HG02973 (cell line): ENCODE results near the gene EED.

Experiments
- ATAC-seq: cut with Tn5 transposase; IDR thresholded peaks from one replicate; pipeline ENCODE4 v1.9.1; 2021; ENCODE audit warnings: moderate library complexity; ENCODE audit not compliant: unreplicated experiment

The EED gene, protein sequence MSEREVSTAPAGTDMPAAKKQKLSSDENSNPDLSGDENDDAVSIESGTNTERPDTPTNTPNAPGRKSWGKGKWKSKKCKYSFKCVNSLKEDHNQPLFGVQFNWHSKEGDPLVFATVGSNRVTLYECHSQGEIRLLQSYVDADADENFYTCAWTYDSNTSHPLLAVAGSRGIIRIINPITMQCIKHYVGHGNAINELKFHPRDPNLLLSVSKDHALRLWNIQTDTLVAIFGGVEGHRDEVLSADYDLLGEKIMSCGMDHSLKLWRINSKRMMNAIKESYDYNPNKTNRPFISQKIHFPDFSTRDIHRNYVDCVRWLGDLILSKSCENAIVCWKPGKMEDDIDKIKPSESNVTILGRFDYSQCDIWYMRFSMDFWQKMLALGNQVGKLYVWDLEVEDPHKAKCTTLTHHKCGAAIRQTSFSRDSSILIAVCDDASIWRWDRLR

DNA sequence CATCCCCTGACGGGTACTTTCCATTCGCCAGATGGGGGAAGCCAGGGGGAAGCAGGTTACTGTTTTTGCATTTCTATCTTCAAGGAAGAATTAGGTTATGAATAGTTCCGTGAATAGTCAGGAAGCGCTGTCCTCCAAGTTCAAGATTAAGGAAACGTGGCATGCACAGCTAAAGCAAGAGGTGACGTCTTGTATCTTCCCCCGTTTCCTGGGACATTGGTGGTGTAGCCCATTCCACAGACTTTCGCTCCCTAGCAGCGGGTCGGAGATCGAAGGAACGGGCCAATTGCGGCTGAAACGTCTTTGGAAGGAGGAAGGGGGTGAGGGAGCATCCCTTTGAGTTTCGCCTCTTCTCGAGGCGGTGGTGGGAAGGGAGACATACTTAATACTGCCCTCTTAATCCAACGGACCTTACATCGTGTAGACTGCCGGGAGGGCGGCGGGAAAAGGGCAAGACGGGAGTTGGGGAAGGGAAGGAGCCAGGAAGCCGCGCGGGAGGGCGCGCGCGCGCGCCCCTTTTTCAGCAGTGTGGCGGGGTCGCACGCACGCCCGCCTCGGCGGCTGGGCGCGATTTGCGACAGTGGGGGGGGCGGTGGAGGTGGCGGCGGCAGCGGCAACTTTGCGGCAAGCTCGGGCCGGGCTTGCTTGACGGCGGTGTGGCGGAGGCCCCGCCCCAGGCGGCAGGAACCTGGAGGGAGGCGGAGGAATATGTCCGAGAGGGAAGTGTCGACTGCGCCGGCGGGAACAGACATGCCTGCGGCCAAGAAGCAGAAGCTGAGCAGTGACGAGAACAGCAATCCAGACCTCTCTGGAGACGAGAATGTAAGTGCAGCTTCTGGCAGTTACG, at the start of gene EED:
Gene EED, plus strand, starts transcription at position 232 of the 847 bp plus-strand sequence. Its CDS starts 477 bp downstream, at position 709.
- peak; percentile 66 for ATAC-seq

DNA sequence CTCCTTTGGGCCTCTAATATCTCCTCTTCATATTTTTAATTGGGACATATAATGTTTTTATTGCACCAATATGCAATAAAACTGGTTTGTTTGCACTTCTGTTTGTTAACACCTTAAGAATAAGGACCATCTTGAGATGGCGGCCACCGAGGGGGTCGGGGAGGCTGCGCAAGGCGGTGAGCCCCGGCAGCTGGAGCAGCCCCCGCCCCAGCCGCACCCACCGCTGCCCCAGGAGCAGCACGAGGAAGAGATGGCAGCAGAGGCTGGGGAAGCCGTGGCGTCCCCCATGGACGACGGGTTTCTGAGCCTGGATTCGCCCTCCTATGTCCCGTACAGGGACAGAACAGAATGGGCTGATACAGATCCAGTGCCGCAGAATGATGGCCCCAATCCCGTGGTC, 49.6 kb upstream of the EED start:
- ATAC-seq, result no peak

DNA sequence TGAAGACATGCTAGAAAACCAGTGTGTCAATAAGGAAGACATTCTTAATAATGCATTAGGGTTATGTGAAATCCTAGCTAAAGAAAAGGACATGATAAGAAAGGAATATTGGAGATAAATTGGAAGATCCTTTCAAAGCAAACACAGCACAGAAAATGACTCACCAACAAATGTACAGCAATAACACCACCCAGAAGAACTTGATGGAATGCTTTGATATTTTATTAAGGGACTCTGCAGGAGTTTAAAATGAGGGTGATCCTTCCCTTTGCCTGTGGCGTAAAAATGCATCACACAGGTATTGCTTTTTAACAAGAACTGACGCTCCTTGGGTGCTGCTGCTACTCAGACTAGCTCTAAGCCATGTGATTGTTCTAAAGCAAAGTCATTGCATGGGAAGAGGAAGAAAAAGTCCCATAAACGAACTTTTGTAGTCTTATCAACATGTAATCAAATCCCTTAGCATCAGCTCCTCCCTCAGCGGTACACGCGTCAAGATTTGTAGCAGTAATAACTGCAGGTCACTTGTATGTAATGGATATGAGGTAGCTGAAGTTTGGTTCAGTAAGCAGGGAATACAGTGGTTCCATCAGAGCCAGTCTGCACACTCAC, 48.4 kb upstream of the EED start:
- ATAC-seq, result no peak

DNA sequence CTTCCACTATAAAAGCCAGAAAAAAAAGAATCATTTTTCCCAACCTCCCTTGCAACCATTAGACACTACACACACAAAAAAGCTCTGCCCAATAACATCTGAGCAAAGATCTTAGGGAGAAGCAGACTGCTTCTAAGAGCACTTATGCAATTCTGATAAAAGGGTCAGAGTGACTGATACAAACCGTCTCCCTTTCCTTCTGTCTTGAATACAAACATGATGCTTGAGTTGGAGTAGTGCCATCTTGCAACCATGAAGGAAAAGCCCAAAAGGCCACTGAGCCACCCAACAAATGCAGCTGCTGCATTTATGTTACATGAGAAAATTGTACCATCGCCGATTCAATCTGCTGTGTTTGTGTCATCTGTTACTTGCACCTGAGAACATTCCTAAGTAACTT, 47.6 kb upstream of the EED start:
- no peak for ATAC-seq

DNA sequence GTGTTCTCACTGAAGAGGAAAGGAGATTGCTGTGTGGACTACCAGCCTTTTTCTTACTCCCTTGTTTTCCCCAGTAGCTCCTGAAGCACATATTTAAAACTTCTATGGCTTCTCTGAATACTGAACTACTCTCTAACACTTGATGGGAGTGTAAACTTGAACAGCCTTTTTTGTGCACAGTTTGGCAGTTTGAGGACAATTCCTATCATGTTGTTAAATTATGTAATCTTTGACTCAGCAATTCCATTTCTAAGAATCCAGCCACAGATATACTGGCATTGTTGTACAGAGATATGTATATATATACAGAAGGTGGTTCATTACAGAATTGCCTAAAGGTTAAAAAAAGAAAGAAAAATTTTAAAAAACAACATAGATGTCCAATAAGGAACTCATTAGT, 47.1 kb upstream of the EED start:
- no peak for ATAC-seq

DNA sequence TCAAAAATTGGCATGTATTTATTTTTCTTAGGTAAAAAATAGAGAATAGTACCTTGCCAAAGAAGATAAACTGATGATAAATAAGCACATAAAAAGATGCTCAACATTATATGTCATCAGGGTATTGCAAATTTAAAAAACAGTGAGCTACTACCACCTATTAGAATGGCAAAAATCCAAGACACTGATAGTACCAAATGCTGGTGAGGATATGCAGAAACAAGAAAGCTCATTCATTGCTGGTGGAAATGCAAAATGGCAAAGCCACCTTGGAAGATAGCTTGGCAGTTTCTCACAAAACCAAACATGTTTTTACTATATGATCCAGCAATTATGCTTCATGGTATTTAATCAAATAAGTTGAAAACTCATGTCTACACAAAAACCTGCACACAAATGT, 46.4 kb upstream of the EED start:
- ATAC-seq, result no peak

DNA sequence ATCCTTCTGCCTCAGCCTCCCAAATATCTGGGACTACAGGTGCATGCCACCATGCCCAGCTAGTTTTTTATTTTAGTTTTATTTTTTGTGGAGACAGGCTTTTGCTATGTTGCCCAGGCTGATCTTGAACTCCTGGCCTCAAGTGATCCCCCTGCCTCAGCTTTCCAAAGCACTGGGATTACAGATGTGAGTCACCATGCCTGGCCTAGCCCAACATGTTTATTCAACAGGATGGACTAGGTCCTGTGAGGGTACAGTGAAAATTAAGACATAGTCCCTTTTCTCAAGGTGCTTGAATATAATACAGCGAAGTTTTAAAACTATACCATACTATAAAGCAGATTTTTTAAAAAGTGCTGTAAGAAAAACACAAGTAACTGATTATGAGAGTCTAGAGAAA, 45.2 kb upstream of the EED start:
- ATAC-seq, result no peak

DNA sequence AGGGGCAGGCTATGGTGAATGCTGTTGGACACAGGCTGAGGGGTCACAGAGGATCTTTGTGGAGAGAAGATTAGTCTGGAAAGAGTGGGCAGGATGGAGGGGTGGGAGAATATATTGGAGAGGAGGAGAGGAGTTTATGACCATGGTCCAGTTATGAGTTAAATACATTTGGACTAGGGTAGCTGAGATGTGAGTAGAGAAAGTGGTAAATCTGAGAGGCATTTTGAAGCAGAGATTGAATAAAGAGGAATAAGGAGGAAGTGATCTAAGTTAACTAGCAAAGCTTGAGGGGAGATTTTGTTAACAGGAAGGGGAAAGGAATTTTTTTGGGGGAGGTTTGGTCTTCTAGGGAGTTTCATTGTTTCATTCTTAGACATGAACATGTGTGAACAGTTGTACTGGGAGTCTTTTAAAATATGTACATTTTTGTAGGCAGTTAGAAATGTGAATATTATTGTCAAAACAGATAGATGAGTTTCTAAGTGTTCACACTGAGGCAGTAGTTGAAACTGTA, 43.1 kb upstream of the EED start:
- no peak for ATAC-seq

DNA sequence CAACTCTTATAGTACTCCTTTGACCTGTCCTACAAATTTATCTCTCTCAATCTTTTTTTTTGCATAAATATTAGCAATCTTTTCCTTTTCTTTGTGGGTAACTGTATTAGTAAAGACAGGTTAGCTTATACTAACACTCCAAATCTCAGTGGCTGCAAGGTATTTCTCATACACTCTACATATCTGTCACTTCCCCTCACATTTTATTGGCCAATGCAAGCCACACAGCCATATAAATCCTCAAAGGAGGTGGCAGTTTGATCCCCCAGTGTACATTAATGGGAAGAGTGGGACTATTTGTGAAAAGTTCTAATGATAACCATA, 42.6 kb upstream of the EED start:
- peak; percentile 64 for ATAC-seq

DNA sequence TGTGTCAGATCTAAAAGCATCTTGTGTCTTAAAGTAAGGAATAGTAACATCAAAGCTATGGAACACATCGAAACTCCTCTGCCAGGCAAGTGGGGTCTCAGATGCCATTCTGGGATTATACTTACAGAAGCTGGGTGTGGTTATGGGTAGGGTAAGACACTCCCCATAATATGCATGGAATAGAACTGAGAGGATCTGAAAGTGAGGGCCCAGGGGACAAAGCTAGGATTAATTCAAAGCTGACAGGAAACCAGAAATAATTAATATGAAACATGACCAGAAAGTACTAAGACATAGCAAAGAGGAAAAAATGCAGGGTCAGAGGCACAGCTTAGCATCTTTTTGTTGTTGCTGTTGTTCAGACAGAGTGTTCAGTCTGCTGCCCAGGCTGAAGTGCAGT, 40.2 kb upstream of the EED start:
- no peak for ATAC-seq

DNA sequence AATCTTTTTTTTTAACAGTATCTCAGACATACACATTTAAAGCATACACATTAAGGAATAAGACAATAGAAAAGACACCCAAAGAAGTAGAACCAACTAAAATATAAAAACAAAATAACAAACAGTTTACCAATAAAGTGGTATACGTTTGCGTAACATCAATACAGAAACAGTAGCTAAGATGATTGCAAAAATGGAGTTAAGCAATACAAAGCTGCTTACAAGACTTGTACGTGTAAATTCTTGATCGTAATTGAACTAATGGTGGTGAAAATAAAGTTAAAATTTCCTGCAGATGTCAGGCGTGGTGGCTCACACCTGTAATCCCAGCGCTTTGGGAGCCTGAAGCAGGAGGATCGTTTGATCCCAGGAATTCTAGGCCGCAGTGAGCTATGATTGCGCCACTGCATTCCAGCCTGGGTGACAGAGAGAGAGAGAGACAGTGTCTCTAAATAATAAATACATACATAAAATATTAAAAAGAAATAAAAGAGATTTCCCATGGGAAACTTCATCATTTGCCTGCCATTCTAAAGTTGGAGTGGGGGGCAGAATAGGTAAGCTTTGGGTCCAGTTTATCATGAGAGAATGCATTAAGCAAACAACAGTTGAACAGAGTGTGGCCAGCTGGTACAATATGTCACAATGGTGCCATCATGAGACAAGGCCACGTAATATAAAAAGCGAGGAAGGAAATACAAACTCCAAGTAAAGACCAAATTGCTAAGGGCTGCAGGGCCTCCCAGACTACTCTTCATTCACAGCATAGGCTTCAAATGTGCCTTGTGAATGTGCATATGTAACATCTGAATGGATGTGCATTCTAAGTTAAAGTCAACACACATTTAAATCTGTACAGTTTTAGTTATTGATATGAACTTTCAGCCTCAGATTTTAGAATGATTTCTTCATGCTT, 38.9 kb upstream of the EED start:
- no peak for ATAC-seq

DNA sequence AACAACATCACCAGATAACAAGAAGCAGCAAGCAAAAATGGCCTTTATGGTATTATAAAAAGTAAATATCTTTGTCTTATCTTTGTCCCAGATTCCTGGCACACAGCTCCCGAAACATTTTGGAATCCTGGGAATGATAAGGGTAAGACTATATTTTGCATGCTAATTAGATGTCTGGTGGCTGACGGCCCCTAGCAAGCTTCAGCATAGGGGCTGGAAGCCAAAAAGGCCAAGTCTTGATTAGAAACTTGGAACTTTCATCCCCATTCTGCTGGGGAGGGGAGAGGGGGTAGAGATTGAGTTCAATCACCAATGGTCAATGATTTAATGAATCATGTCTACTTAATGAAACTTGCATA, 38.2 kb upstream of the EED start:
- ATAC-seq, result no peak

DNA sequence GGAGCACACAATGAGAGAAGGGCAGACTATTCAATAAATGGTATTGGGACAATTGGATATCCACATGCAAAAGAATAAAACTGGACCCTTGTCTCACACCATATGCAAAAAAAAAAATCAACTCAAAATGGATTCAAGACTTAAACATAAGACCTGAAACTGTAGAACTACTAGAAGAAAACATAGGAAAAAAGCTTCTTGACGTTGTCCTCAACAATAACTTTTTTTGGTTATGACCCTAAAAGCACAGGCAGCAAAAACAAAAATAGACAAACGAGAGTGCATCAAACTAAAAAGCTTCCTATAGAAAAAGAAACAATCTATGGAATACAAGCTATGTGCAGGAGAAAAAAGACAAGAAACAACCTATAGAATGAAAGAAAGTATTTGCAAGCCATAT, 37.1 kb upstream of the EED start:
- ATAC-seq, result no peak

DNA sequence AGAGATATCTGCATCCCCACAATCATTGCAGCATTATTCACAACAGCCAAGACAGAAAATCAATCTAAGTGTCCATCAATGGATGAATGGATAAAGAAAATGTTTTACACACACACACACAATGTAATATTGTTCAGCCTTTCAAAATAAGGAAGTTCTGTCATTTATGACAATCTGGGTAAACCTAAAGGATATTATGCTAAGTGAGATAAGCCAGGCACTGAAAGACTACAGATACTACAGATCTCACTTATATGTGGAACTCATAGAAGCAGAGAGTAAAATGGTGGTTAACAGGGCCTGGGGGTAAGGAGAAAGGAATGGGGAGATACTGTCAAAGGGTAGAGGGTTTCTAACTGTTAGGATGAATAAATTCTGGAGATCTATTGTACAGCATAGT, 36.0 kb upstream of the EED start:
- no peak for ATAC-seq

DNA sequence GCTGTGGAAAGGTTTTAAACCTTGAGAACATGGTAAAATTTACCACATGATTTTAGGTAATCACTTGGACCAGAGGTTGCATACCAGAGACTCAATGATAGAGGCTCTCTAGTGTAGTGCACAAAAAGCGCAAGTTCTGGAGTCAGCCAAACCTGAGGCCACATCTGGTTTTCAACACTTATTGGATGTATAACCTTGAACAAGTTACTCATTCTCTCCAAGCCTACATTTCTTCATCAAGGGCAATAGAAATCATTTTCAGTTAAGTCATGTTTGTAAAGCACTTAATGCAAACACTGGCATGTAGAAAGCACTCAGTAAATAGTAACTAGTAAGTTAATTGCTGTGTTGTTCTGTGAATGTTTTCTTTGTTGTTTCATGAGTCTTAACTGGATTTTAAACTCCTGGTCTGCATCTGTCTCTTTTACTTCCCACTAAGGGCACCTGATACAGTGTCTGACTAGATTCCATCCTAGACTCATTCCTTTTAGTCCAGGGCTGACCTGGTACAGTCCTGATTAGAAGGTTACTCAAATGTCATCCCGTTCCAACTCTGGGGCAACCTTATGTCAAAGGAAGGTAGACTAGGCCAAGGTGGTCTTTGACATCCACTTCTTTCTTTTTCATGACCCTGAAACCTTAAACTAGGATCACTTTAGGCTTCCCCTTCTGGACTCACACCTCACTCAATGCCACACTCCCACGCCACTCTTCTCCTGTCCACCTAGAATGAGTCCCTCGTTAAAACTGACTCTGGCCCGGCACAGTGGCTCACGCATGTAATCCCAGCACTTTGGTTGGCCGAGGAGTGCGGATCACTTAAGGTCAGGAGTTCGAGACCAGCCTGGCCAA, 34.5 kb upstream of the EED start:
- ATAC-seq, result no peak

DNA sequence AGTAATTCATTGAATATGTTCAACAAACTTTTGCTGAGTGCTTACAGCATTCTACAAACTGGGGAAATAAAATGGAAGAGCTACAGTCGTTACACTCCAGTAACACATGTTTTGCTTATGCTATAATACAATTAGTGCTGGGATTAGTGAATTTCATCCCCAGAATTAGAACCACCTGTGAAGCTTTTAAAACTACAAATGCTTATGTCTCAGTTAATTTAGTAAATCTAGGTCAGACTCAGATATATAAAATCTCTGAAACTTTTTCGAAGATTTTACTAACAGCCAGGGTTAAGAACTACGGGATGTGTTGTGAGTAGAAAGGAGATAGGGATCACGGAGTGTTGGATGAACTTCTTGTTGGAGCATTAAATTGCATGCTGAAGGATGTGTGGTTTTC, 33.7 kb upstream of the EED start:
- ATAC-seq, result no peak

DNA sequence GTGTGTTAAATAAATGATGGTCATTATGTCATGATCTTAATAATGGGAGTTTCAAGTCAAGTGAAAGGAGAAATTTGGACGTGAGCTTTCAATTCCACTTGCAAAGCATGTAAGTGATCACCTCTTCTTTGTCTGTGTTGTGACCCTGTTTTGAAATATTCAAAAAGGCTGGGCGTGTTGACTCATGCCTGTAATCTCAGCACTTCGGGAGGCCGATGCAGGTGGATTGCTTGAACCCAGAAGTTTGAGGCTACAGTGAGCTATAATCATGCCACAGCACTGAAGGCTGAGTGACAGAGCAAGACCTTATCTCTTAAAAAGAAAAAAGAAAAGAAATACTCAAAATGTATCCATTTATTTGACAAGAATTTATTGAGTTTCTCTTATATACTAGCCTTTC, 32.9 kb upstream of the EED start:
- peak; percentile 40 for ATAC-seq

DNA sequence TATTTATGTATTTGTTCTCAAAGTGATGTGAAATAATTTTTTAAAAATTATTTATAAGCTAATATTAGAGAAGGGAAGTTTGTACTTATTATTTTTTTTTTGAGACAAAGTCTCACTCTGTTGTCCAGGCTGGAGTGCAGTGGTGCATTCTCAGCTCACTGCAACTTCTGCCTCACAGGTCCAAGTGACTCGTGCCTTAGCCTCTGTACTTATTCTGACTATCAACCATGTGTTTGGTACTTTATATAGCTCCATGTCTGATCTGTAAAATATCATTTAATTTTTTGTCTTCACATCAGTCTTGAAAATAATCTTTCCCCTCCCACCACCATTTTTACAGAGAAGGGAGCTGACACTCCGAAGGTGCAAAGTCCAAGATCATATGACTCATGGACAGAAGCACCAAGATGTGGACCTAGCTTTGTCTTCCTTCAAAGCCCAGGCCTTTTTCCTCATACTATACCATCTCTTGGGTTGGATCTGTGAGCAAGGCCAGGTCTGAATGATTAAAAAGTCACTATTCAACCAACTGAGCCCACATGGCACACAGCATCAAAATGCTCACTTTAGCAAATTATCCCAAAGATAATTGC, 32.4 kb upstream of the EED start:
- no peak for ATAC-seq

DNA sequence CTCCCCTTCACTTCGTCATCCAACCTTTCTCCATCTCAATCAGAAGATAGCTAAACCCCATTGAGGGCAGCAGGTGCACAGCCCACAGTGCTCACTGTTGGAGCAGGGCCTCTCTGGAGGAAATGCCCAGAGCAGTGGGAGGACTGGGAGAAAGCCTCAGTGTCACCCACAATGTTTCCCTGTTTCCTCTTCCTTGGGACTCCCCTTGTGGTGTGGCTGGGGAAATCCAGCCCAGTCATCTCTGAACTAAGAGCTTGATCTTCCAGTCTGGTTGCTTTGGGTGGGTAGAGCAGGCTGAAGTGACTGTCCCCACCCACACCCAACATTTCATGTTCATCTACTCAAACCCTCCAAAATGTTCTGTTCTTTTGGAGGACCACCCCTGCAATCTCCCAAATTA, 29.8 kb upstream of the EED start:
- ATAC-seq, result peak; percentile 37
